Measurements from ENCODE around the gene ELL.

The ELL gene

DNA sequence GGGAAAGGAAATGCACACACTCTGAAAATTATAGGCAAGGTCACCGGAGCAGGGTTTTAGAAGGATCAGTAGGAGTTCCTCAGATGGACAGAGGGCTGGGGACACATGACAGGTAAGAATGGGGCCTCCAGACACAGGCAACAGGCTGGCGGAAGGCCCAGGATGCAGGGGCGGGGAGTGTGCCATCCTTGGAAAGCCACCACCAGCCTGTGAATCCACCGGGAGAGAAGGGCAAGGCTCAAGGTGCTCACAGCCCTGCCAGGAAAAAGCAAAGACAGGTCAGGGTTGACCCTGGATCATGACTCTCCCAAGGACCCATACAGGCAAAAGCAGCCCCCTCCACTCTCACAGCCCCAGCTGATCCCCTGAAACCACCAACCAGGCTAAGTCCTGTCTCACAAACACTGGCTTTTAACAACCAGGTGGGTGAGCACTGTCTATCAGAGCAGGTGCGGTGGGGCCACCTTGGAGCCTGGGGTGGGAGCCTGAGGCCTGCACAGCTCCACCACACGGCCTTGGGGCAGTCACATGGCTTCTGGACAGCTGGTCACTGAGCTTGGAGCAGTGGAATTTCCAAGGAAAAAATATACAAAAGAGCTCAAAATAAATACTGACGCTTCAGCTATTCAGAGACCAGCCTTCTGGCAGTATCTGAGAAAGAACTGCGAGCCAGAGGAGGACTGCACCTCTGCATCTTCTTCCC is 48.7 kb downstream of the ELL start:
- Histone ChIP-seq H3K79me2 (ENCODE audit: insufficient read depth, low read length) (peaks cover 45% of the 10 kb centered on the region), H2AFZ (ENCODE audit: low read depth, low read length, severe bottlenecking) (no peak overlapping the region), H3K27ac (ENCODE audit: low read depth, low read length) (no peak overlapping the region), H3K4me2 (ENCODE audit: low read depth, low read length, poor library complexity, severe bottlenecking) (no peak overlapping the region), H4K20me1 (ENCODE audit: low read depth, low read length) (no peaks in the 10 kb centered on the region), H3F3A (ENCODE audit: insufficient read depth) (no peaks in the 10 kb centered on the region), H3K4me3 (ENCODE audit: insufficient read depth, low read length, poor library complexity, severe bottlenecking) (no peak overlapping the region), H3K27me3 (ENCODE audit: low read length) (no peaks in the 10 kb centered on the region), H3K9ac (ENCODE audit: low read length) (no peak overlapping the region), H3K9me3 (ENCODE audit: insufficient read depth, low read length) (no peaks in the 10 kb centered on the region), H3K9me2 (replicated peaks; ENCODE audit: insufficient read depth, low read length) (no peaks in the 10 kb centered on the region), H3K36me3 (ENCODE audit: low read length) (no peaks in the 10 kb centered on the region)
- TF ChIP-seq, protein P1, sequence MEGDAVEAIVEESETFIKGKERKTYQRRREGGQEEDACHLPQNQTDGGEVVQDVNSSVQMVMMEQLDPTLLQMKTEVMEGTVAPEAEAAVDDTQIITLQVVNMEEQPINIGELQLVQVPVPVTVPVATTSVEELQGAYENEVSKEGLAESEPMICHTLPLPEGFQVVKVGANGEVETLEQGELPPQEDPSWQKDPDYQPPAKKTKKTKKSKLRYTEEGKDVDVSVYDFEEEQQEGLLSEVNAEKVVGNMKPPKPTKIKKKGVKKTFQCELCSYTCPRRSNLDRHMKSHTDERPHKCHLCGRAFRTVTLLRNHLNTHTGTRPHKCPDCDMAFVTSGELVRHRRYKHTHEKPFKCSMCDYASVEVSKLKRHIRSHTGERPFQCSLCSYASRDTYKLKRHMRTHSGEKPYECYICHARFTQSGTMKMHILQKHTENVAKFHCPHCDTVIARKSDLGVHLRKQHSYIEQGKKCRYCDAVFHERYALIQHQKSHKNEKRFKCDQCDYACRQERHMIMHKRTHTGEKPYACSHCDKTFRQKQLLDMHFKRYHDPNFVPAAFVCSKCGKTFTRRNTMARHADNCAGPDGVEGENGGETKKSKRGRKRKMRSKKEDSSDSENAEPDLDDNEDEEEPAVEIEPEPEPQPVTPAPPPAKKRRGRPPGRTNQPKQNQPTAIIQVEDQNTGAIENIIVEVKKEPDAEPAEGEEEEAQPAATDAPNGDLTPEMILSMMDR (IDR thresholded peaks at IDR 0.05; ENCODE audit: insufficient read depth, low read length, poor library complexity, severe bottlenecking): no peak
- no peak for TF ChIP-seq EZH2phosphoT487 (conservative IDR thresholded peaks at IDR 0.05; ENCODE audit: low read length)

DNA sequence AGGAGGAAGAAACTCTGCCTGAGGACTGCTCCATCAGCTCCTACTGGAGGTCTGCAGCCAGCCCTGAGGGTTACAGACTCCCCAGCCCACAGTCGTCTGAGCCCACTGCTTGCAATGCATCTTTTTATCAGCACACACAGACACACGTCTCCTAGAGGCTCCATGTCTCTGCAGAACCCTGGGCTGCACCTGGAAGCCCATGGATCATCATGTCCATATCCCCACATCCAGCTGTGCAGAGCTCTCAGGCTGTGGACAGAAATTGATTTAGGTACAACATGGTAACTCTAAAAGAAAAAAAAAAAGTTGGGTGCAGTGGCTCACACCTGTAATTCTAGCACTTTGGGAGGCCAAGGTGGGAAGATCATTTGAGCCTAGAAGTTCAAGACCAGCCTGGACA is 51.1 kb downstream of the ELL start:
- H2AFZ ChIP-seq (ENCODE audit: low read depth, low read length, severe bottlenecking): no peak overlapping the region
- H4K20me1 ChIP-seq (ENCODE audit: low read depth, low read length): no peaks in the 10 kb centered on the region
- H3K4me3 ChIP-seq (ENCODE audit: insufficient read depth, low read length, poor library complexity, severe bottlenecking): no peak overlapping the region
- no peak overlapping the region for H3K4me2 ChIP-seq (ENCODE audit: low read depth, low read length, poor library complexity, severe bottlenecking)
- no peaks in the 10 kb centered on the region for H3F3A ChIP-seq (ENCODE audit: insufficient read depth)
- TF ChIP-seq EZH2phosphoT487 (conservative IDR thresholded peaks at IDR 0.05; ENCODE audit: low read length): no peak
- TF ChIP-seq, protein P1 (IDR thresholded peaks at IDR 0.05; ENCODE audit: insufficient read depth, low read length, poor library complexity, severe bottlenecking): no peak
- H3K36me3 ChIP-seq (ENCODE audit: low read length): no peaks in the 10 kb centered on the region
- no peak overlapping the region for H3K27ac ChIP-seq (ENCODE audit: low read depth, low read length)
- no peak overlapping the region for H3K9ac ChIP-seq (ENCODE audit: low read length)
- no peaks in the 10 kb centered on the region for H3K9me3 ChIP-seq (ENCODE audit: insufficient read depth, low read length)
- no peaks in the 10 kb centered on the region for H3K9me2 ChIP-seq (replicated peaks; ENCODE audit: insufficient read depth, low read length)
- H3K79me2 ChIP-seq (ENCODE audit: insufficient read depth, low read length): peaks cover 23% of the 10 kb centered on the region
- no peaks in the 10 kb centered on the region for H3K27me3 ChIP-seq (ENCODE audit: low read length)

DNA sequence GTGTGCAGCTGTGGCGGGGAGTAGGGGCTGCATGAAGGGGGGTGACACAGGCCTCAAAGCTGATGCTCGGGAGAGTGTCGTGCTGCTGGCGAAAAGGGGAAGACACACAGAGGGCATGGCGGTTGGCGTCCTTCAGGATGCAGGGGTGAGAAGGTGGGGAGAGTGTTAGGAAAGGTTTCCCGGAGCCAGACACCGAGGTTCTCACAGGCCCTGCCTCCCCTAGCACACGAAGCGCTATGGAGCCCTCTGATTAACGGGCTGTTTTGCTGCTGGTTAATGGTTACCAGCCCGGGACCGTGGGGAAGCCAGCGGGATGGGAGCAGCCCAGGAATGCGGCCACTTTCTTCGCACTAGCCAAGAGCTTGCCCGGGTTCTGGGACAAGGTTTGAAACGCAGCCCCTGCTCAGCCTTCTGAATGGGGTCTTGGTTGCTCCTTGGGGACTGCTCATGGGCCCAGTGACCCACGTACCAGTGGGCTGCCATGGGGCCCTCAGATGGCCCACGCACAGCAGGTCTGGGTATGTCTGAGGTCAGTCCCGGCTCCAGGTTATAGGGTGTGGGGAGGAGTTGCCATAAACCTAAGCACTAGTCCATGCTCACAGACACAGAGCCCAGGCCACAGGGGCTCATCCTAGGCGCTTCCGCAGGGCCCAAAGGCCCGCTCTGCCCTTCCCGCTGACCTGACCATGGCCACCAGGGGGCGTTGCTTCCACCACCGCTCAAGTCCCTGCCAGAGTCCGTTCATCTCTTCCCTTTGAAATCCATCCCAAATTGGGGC is 52.6 kb downstream of the ELL start:
- H3K36me3 ChIP-seq (ENCODE audit: low read length): no peaks in the 10 kb centered on the region
- H3K9ac ChIP-seq (ENCODE audit: low read length): no peak overlapping the region
- no peaks in the 10 kb centered on the region for H3F3A ChIP-seq (ENCODE audit: insufficient read depth)
- H3K27me3 ChIP-seq (ENCODE audit: low read length): no peaks in the 10 kb centered on the region
- TF ChIP-seq, protein P1 (IDR thresholded peaks at IDR 0.05; ENCODE audit: insufficient read depth, low read length, poor library complexity, severe bottlenecking): peak; percentile 69
- no peak for TF ChIP-seq EZH2phosphoT487 (conservative IDR thresholded peaks at IDR 0.05; ENCODE audit: low read length)
- no peak overlapping the region for H3K4me3 ChIP-seq (ENCODE audit: insufficient read depth, low read length, poor library complexity, severe bottlenecking)
- H2AFZ ChIP-seq (ENCODE audit: low read depth, low read length, severe bottlenecking): no peak overlapping the region
- H4K20me1 ChIP-seq (ENCODE audit: low read depth, low read length): no peaks in the 10 kb centered on the region
- H3K9me2 ChIP-seq (replicated peaks; ENCODE audit: insufficient read depth, low read length): no peaks in the 10 kb centered on the region
- no peaks in the 10 kb centered on the region for H3K9me3 ChIP-seq (ENCODE audit: insufficient read depth, low read length)
- no peak overlapping the region for H3K27ac ChIP-seq (ENCODE audit: low read depth, low read length)
- no peak overlapping the region for H3K4me2 ChIP-seq (ENCODE audit: low read depth, low read length, poor library complexity, severe bottlenecking)
- peaks cover 8% of the 10 kb centered on the region for H3K79me2 ChIP-seq (ENCODE audit: insufficient read depth, low read length)
